Activated T-cell treated with anti-CD3 and anti-CD28 coated beads for 24 hours (primary cell): ENCODE results near the gene ADCK2.
"Not testable (repeated sequence)": the region's sequence is repeated elsewhere in the genome, so short reads cannot be mapped to it uniquely, and the experiment has no call there.

Experiments used
- DNase-seq: peaks from one replicate; pipeline ENCODE4 v3.0.0-alpha.2; 2020; ENCODE audit warnings: low read depth

The ADCK2 gene

DNA sequence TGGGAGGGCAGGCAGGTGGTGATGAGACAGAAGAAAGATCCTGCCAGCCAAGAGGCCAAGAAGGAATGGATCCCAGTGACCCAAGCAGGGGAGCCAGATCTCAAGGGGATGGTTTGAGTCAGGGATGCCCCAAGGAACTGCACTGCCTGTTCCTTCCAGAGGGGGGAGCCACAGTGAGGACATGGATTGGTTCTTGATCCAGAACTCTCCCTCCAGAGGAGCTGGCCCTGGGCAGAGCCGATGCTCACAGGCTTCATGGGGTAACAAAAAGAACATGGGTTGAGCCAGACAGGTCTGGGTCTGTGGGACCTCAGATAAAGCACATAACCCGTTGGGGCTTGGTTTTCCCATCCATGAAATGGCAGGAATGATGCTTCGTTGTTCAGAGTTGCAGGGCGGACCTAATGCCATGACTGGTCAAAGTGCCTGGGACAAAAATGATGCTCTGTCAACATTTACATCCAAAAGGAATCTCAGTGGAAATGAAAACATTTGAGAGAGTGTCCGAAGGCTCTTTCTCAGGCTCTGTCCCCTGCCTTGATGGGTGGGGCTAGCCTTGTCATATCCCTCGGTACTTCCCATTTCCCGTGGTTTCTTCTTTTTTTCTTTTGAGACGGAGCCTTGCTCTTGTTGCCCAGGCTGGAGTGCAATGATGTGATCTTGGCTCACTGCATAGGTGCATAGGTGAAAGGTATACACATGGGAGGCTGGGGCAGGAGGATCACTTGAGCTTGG, 27.4 kb upstream of the ADCK2 start:
- DNase-seq: no peak

DNA sequence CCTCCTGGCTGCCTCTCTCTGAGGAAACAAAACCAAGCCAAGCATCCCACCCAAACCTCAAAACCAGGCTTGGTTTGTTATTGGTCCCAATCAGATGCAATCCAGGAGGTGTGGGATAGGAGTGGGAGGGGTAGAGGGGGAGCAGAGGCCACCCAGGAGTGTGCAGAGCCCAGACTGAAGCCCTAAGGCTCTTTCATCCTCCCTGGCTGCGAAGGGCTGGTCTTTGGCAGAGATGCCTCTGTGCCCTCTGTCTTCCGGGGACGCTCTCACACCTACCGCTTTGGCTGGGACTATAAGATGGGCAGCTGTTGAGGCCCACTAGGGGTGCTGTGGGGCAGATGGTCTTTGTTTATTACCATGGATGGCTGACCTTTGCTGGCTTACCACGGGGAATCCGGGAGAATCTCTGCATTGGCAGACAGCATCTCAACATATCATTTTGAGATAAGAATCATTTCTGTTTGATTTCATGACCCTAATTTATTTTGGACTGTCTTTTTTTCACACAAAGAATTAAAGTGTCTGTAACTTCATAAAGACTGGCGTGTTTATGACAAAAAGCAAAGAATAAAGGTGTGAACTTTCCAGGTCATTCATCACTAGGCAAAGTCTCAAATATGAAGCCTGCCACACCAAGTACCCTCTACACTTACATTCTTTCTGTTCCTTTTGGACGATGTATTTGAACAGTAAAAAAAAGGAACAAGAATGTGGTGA, 25.7 kb upstream of the ADCK2 start:
- no peak for DNase-seq

DNA sequence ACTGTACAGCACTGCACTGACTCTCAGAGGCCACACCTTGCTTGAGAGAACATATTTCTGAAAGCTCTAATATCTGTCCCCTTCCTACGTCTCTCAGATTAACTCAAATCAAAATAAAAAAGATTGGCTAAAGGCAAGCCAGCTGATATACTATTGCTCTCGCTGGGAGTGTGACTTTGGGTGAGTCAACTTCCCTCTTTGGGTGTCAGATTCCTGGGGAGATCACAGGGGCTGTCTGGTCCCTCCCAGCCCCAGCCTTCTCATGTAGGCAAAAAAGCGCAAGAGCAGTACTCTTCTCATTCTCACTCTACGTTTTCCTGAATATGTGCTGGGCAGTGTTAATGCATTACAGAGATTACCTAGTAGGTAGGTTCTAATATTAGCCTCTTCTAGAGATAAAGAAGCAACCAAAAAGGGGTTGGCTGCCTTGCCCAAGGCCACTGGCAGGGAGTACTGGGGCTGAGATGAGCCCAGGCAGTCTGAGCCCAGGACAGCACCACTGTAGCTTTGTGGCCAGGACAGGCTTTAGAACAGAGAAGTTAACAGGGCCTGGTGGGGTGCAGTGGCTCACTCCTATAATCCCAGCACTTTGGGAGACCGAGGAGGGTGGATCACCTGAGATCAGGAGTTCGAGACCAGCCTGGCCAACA, 23.1 kb upstream of the ADCK2 start:
- no peak for DNase-seq

DNA sequence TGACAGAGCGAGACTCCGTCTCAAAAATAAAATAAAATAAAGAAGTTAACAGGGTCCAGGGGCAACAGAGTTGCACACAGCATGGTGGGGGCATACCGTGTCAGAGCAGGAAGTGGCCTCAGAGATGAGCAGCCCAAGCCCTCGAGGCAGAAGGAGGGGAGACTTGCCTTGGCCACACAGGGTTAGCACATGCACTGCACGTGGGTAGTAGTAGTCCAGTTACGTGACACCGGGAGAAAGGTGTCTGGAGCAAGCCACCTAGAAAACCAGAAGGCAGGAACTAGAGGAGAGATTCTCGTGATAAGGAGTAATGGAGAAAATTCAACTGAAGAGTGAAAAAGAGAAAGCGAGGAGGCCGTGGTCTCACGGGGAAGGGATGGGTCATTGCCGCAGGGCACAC, 22.4 kb upstream of the ADCK2 start:
- DNase-seq: no peak

DNA sequence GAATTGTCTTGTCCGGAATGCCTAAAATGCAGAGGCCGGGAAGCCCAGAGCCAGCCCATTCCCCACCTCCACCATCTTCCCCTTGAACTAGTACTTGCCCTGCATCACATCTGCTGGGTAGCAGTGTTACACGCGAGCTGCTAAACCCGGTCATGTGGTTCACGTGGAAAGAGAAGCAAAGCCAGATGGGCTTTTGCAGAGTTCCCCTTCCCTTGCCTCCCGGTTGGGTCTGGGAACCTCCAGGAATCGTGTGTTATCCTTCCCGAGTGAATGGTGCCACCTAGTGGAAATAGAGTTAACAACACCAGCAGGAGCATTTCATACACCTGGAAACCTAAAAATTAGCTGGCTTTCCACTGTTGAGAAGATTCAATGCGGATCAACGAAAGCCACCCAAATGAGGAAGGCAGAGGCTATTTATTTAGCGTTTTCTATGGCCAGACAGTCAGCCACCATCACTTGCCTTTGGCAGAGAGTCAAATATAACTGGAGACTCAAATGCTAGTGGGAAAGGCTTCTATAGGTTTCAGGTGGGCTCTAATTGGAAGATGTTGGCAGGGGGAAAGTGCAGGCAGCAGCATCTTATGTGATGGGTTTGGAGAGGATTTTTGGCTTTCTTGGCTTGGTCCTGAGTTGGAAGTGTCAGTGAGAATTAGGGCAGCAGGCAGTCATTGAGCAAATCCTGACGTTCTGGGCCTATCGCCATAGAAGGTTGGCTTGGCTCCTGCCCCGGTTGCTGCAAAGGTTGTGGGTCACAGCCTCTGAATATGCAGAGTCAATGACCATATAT, 19.2 kb upstream of the ADCK2 start:
- DNase-seq: peak; percentile 15

DNA sequence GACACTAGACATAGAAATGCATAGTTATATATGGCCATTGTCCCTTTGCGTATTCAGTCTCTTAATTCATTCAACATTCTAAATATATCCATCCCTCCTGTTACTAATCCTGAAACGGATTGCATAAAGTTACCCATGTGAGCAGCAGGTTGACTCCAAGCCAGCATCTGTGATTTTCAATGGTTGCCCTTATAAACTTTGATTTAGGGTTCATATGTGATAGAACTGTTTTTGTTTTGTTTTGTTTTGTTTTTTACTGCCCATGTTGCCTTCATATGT, 18.7 kb upstream of the ADCK2 start:
- no peak for DNase-seq

DNA sequence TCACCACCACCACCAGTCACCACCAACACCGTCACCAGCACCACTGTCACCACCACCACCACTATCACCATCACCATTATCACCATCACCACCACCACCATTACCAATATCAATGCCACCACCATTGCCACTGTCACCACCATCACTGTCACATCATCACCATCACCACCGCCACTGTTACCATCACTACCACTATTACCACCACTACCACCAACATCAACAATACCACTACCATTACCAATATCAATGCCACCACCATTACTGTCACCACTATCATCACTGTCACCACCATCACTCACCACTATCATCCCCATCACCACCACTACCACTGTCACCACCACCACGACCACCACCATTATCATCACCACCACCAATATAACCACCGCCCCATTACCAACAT, 18.1 kb upstream of the ADCK2 start:
- DNase-seq: no peak

DNA sequence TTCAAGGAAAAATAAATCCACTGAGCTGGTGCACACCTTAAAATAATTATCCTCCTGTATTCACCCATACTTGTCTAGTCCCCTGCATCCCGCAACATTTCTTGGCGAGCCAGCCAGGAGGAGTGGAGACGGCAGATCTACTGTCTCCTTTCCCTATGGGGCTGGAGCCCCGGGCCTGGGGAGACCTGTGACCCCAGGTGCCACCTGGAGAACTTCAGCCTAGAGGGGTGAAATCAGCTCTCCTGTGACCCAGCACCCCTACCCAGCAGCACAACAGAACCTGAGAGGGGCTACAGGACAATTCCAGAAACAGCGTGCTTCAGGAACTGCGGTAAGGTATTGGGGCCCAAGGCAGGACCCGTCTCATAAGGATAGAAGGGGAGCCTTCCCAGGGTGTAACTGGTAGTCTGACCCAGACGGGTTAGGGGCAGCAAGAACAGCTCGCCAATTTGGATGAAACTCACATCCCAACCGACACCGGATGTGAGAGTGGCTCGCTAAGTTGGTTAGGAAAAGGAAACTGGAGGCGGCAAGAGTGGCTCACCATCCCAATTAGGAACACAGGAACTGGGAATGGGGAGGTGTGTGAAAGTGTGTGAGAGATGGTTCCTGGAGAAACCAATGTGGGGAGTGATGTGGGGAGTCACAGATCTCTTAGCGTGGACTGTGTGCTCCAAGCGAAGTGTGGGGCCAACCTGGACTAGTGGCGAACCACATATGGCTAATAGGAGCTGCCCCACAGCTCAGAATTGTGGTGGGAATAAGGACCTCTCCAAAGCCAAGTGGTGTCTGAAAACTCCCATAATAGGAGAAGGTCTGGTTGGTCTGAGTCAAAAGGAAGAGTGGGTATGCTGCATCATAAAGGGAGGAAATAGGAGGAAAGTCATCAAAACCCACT, 17.0 kb upstream of the ADCK2 start:
- DNase-seq: no peak

DNA sequence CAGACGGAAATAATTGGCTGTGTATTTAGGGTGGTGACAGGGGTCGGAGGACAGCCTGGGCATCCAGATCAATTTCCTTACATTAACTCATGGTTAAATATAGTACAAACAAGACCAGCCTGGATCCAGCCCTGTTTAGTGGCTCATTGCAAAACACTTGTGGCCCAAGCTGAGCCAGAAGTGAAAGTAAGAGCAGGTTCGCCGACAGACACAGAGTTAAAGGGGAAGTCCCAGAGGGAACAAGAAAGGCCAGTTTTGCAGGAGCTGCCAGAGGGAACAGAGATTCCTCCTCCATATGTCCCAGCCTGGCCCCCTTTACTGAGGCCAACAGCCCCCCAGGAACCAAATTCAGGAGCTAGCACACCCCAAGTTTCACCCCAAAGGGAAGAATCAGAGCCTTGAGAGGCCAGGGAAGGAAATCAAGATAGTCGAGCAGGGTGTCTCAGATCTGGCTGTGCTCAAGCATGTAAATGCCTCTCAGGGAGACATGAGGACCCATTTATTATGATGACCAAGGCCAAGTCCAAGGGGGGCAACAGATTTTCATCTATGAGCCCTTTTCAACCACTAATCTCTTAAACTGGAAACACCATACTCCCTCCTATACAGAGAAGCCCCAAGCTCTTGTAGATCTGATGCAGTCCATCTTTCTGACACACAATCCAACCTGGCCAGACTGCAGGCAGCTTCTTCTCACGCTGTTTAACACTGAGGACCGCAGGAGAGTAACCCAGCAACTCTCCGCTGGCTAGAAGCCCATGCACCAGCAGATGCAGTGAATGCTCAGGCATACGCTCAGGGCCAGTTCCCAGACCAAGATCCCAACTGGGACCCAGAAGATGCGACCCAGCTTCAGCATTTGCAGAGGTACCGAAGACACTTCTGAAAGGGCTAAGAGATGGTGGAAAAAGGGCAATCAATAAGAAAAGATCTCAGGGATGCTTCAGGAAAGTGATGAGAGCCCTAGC, 15.9 kb upstream of the ADCK2 start:
- DNase-seq: peak; percentile 26

DNA sequence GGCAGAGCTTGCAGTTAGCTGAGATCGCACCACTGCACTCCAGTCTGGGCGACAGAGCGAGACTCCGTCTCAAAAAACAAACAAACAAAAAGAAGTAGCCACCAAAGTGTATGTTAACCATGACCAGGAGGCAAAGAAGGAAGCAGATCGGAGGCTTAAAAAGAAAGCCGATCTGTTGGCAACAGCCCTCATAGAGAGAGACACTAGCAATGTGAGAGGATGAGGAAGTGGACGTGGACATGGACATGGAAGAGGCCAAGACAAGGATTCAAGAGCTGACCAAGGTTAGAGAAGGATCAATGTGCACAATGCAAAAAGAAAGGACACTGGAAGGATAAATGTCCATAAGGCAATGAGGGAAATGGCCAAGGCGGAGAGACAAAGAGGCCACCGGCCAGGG, 14.9 kb upstream of the ADCK2 start:
- no peak for DNase-seq

DNA sequence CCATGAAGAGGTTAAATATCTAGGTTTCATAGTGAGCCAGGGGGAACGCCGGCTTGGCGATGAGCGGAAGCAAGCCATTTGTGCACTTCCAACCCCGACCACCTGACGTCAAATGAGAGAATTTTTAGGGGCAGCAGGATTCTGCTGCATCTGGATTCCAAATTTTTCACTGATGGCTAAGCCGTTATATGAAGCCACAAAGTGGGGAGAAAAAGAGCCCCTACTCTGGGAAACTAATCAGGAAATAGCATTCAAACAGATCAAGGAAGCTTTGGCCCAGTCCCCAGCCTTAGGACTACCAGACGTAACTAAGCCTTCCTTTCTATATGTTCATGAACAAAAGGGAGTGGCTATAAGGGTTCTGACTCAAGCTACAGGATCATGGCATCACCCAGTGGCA, 12.9 kb upstream of the ADCK2 start:
- no peak for DNase-seq

DNA sequence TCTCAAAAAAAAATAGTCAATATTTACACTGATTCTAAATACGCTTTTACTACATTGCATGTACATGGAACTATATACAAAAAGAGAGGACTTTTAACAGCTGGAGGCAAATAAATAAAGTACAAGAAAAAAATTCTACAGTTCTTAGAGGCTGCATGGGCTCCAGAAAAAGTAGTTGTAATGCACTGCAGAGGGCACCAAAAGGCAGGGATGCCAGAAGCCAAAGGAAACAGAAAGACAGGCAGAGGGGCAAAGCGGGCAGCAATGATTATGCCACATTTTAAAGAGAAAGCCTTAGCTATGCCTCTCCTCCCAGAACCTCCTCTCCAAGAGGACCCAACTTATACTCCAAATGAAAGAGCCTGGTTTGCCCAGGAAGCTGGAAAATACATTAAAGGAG, 11.6 kb upstream of the ADCK2 start:
- no peak for DNase-seq

DNA sequence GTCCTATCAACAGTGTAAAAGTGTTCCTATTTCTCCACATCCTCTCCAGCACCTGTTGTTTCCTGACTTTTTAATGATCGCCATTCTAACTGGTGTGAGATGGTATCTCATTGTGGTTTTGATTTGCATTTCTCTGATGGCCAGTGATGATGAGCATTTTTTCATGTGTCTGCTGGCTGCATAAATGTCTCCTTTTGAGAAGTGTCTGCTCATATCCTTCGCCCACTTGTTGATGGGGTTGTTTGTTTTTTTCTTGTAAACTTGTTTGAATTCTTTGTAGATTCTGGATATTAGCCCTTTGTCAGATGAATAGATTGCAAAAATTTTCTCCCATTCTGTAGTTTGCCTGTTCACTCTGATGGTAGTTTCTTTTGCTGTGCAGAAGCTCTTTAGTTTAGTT, 9.8 kb upstream of the ADCK2 start:
- not testable (repeated sequence) for DNase-seq

DNA sequence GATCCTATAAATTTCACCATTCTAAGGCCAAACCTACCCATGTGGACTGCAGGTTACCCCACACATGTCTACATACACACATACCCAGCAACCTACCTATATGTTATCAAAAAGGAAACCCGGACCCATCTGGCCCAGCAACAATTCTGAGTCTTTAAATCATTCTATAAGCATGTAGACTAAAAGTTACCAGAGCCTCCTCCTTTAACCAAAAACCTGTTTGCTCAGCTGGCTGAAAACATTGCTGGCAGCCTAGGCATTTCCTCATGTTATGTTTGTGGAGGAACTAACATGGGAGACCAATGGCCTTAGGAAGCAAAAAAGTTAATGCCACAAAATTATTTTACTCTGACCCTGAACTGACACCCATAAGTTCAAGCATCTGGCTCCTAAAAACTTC, 5.3 kb upstream of the ADCK2 start:
- DNase-seq: no peak

DNA sequence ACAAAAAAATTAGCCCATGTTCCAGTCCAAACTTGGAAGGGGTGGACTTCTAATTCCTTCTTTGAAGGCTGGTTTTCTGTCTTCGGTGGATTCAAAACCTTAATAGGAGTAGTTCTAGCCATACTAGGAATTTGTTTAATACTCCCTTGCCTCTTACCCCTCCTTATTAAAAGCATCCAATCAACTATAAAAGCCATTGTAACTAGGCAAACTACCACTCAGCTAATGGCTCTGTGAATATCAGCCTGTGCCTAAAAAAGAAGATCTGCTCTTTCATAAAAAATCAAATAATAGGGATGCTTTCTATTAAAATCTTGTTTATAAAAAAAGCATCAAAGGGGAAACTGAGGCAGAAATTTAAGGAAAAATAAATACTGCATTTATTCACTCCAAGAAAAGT, 4.1 kb upstream of the ADCK2 start:
- DNase-seq: no peak

DNA sequence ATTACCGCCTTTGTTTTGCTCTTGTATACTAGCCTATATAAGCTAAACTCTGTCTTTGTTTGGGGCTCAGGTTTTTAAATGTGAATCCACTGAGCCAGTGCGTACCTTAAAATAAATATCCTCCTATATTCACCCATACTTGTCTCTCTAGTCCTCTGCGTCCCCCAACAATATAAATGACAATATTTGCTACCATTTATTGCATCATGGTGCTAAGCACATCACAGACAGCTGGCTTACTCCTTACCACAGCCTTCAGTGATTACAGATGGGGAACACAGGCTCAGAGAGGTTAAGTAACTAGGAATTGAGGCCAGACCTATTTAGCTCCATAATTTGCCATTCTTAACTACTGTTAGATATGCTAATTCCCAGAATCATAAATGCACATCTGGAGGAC, 3.4 kb upstream of the ADCK2 start:
- DNase-seq: no peak

DNA sequence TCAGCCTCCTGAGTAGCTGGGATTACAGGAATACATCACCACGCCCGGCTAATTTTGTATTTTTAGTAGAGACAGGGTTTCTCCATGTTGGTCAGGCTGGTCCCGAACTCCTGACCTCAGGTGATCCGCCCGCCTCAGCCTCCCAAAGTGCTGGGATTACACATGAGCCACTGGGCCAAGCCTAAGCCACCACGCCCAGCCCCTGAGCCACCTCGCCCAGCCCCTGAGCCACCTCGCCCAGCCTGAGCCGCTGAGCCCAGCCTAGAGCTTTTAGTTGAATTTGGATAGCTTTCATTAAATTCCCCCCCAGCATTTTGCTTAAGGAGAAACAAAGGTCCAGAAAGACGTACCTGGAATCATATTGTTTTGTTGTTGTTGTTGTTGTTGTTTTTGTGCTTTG, 2.9 kb upstream of the ADCK2 start:
- DNase-seq: not testable (repeated sequence)

DNA sequence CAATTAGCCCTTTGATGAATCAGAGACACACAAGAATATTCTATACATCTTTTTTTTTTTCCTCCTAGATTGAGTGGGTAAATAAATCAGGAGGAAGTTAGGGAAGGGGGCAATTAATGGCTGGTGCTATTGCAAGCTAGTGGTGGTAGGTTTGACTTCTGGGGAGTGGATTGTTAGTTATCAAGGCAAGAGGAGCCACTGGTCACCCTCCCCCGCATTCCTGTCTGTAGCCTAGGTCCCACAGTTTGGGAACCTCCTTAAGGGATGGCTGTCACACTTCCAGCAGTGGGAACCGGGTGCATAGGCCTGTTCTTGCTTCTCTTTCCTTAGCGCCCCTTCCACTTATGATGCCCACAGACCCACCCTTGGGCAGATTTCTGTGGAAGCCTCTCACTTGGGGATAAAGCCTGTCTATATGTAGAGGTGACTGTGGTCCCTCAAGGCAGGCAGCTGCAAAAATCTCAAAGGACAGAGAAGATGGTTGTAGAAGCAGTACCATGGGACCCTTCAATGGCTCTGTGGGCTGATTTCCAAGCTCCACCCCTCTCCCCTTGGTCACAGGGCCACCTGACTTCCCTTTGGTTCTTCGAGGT, 2.3 kb upstream of the ADCK2 start:
- no peak for DNase-seq

DNA sequence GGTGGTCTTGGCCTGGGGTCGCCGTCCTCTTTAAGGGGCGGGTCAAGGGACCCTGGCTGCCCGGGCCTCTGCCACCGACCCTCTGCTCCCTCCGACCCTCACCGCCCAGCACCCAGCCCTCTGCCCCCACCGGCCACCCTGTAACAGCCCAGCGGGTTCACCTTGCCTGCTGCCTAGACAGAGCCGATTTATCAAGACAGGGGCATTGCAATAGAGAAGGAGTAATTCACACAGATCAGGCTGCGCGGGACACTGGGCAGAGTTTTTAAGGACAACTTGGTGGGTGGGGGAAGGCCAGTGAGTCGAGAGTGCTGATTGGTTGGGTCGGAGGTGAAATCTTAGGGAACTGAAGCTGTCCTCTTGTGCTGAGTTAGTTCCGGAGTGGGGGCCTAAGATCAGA, 779 bp upstream of the ADCK2 start:
- no peak for DNase-seq

DNA sequence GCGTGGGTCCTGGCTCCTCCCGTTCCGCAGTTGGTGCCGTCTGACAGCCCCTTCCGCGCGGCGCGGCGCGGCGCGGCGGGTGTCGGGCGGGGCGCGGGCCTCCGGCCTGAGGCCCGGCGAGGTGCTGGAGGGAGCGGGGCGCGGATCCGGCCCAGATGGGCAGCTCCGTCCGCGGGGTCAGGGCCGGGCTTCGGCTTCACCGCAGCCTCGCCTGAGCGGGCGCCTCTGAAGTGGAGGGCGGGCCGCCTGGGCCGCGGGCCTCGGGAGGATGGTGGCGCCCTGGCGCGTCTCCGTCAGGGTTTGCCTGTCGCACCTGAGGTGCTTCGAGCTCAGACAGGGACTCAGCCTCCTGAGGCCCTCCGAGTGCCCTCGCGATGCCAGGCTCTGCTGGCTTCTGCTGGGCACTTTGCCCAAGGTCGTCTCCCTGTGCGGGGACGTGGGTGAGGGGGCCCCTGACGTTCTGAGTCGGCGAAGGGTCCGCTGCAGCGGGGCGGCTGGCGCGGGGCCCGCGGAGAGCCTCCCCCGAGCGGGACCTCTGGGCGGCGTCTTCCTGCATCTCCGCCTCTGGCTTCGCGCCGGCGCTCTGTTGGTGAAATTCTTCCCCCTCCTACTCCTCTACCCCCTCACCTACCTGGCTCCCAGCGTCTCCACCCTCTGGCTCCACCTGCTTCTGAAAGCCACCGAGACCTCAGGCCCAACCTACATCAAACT, 473 bp downstream of the ADCK2 start:
- DNase-seq: peak; percentile 52
